Measurements from ENCODE around the gene GALT. TPM values are rescaled to one million over a fixed set of nuclear protein-coding genes. Genes with fewer than 3 reads are reported as not detected.

The GALT gene
- total and polyA plus RNA-seq, 2 experiments from 2014 or later: 31.5 to 35.1 TPM

DNA sequence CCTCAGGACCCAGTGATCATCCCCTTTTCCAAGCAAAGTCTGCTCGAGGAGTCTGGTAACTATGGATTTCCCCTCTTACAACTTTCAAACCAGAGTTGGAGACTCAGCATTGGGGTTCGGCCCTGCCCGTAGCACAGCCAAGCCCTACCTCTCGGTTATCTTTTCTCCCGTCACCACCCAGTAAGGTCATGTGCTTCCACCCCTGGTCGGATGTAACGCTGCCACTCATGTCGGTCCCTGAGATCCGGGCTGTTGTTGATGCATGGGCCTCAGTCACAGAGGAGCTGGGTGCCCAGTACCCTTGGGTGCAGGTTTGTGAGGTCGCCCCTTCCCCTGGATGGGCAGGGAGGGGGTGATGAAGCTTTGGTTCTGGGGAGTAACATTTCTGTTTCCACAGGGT is 1.2 kb downstream of the GALT start (continued):
- TF ChIP-seq, protein P1, sequence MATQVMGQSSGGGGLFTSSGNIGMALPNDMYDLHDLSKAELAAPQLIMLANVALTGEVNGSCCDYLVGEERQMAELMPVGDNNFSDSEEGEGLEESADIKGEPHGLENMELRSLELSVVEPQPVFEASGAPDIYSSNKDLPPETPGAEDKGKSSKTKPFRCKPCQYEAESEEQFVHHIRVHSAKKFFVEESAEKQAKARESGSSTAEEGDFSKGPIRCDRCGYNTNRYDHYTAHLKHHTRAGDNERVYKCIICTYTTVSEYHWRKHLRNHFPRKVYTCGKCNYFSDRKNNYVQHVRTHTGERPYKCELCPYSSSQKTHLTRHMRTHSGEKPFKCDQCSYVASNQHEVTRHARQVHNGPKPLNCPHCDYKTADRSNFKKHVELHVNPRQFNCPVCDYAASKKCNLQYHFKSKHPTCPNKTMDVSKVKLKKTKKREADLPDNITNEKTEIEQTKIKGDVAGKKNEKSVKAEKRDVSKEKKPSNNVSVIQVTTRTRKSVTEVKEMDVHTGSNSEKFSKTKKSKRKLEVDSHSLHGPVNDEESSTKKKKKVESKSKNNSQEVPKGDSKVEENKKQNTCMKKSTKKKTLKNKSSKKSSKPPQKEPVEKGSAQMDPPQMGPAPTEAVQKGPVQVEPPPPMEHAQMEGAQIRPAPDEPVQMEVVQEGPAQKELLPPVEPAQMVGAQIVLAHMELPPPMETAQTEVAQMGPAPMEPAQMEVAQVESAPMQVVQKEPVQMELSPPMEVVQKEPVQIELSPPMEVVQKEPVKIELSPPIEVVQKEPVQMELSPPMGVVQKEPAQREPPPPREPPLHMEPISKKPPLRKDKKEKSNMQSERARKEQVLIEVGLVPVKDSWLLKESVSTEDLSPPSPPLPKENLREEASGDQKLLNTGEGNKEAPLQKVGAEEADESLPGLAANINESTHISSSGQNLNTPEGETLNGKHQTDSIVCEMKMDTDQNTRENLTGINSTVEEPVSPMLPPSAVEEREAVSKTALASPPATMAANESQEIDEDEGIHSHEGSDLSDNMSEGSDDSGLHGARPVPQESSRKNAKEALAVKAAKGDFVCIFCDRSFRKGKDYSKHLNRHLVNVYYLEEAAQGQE (IDR thresholded peaks at IDR 0.05; ENCODE audit: unreplicated experiment): no peak
- TF ChIP-seq JUNB (IDR thresholded peaks at IDR 0.05; ENCODE audit: unreplicated experiment) (no peak), POLR2AphosphoS5 (IDR thresholded peaks at IDR 0.05; ENCODE audit: low read depth) (no peak), EZH2phosphoT487 (IDR thresholded peaks at IDR 0.05; ENCODE audit: unreplicated experiment) (no peak), STAT1 (IDR thresholded peaks at IDR 0.05; ENCODE audit: unreplicated experiment) (no peak), CREB1 (CRISPR knock-in tag; IDR thresholded peaks at IDR 0.05; ENCODE audit: low read depth) (no peak), ZNF114 (CRISPR knock-in tag; IDR thresholded peaks at IDR 0.05) (no peak), EZH2 (IDR thresholded peaks at IDR 0.05; ENCODE audit: low read depth, unreplicated experiment) (no peak), ZNF331 (CRISPR knock-in tag; IDR thresholded peaks at IDR 0.05; ENCODE audit: low read depth) (no peak), NANOG (IDR thresholded peaks at IDR 0.05; ENCODE audit: borderline replicate concordance) (no peak)
- TF ChIP-seq, protein P2, sequence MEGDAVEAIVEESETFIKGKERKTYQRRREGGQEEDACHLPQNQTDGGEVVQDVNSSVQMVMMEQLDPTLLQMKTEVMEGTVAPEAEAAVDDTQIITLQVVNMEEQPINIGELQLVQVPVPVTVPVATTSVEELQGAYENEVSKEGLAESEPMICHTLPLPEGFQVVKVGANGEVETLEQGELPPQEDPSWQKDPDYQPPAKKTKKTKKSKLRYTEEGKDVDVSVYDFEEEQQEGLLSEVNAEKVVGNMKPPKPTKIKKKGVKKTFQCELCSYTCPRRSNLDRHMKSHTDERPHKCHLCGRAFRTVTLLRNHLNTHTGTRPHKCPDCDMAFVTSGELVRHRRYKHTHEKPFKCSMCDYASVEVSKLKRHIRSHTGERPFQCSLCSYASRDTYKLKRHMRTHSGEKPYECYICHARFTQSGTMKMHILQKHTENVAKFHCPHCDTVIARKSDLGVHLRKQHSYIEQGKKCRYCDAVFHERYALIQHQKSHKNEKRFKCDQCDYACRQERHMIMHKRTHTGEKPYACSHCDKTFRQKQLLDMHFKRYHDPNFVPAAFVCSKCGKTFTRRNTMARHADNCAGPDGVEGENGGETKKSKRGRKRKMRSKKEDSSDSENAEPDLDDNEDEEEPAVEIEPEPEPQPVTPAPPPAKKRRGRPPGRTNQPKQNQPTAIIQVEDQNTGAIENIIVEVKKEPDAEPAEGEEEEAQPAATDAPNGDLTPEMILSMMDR (conservative IDR thresholded peaks at IDR 0.05; ENCODE audit: low read depth in 2 of 2): no peak
- TF ChIP-seq, protein P3, sequence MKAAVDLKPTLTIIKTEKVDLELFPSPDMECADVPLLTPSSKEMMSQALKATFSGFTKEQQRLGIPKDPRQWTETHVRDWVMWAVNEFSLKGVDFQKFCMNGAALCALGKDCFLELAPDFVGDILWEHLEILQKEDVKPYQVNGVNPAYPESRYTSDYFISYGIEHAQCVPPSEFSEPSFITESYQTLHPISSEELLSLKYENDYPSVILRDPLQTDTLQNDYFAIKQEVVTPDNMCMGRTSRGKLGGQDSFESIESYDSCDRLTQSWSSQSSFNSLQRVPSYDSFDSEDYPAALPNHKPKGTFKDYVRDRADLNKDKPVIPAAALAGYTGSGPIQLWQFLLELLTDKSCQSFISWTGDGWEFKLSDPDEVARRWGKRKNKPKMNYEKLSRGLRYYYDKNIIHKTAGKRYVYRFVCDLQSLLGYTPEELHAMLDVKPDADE (IDR thresholded peaks at IDR 0.05): no peak

DNA sequence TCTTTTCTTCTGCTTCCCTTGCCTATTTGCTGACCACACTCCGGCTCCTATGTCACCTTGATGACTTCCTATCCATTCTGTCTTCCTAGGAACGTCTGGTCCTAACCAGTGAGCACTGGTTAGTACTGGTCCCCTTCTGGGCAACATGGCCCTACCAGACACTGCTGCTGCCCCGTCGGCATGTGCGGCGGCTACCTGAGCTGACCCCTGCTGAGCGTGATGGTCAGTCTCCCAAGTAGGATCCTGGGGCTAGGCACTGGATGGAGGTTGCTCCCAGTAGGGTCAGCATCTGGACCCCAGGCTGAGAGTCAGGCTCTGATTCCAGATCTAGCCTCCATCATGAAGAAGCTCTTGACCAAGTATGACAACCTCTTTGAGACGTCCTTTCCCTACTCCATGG is 2.2 kb downstream of the GALT start:
- Histone ChIP-seq H3K9me2 (ENCODE audit: insufficient read depth) (no peaks in the 10 kb centered on the region), H3K4me1 (ENCODE audit: insufficient read depth) (peaks cover 40% of the 10 kb centered on the region), H2AFZ (no peak overlapping the region), H3F3A (replicated peaks; ENCODE audit: low read depth) (peaks cover 12% of the 10 kb centered on the region; the same call in 1 of the 2 replicates), H3K79me2 (replicated peaks; ENCODE audit: insufficient read depth) (peaks cover 6% of the 10 kb centered on the region), H3K36me3 (ENCODE audit: insufficient read depth) (peaks cover 3% of the 10 kb centered on the region; the same call in 1 of the 2 replicates), H3K4me2 (no peak overlapping the region), H3K4me3 (no peak overlapping the region), H4K20me1 (replicated peaks; ENCODE audit: insufficient read depth) (no peaks in the 10 kb centered on the region; the same call in none of the 2 replicates), H3K27me3 (ENCODE audit: insufficient read depth) (no peaks in the 10 kb centered on the region), H3K27ac (ENCODE audit: low read depth) (no peak overlapping the region)
- H3K27me3 Mint-ChIP-seq (ENCODE audit: insufficient read depth, low read depth, poor library complexity): peaks cover 9% of the 10 kb centered on the region
- peaks cover 26% of the 10 kb centered on the region for H3K36me3 Mint-ChIP-seq (ENCODE audit: low read depth)
- H3K4me3 Mint-ChIP-seq: peak overlapping the region; percentile 19; the same call in 1 of the 3 replicates
- DNase-seq (ENCODE audit: low spot score) (no peak), ATAC-seq (no peak)
- peaks cover 55% of the 10 kb centered on the region for H3K4me1 Mint-ChIP-seq
- H3K9me3 Mint-ChIP-seq: no peaks in the 10 kb centered on the region; the same call in 2 of the 3 replicates
- H3K27ac Mint-ChIP-seq: no peak overlapping the region
- no peak for TF ChIP-seq EZH2 (IDR thresholded peaks at IDR 0.05; ENCODE audit: low read depth, unreplicated experiment)
- no peak for TF ChIP-seq CREB1 (CRISPR knock-in tag; IDR thresholded peaks at IDR 0.05; ENCODE audit: low read depth)
- TF ChIP-seq, protein P2 (conservative IDR thresholded peaks at IDR 0.05; ENCODE audit: low read depth in 2 of 2): no peak
- no peak for TF ChIP-seq ZNF331 (CRISPR knock-in tag; IDR thresholded peaks at IDR 0.05; ENCODE audit: low read depth)
- TF ChIP-seq JUNB (IDR thresholded peaks at IDR 0.05; ENCODE audit: unreplicated experiment): no peak
- TF ChIP-seq POLR2AphosphoS5 (IDR thresholded peaks at IDR 0.05; ENCODE audit: low read depth): no peak
- TF ChIP-seq STAT1 (IDR thresholded peaks at IDR 0.05; ENCODE audit: unreplicated experiment): no peak
